Left hindlimb (tissue), 1 donor: ENCODE results near the gene TMEM131L.
"Not testable (repeated sequence)": the region's sequence is repeated elsewhere in the genome, so short reads cannot be mapped to it uniquely, and the experiment has no call there.

ENCODE experiments used
- DNase-seq: peaks from one replicate; pipeline ENCODE4 v3.0.0-alpha.2; 2018

The TMEM131L gene

DNA sequence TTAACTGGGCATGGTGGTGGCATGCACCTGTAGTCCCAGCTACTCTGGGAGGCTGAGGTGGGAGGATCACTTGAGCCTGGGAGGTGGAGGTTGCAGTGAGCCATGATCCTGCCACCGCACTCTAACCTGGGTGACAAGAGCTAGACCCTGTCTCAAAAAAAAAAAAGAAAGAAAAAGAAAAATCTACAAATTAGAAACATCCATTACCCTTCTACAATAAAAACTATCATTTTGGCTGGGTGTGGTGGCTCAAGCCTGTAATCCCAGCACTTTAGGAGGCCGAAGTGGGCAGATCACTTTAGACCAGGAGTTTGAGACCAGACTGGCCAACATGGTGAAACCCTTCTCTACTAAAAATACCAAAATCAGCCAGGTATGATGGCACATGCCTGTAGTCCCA is 43.1 kb downstream of the TMEM131L start:
- not testable (repeated sequence) for DNase-seq

GRCh38 chr4:153509724-153510123 is 43.6 kb downstream of the TMEM131L start:
- DNase-seq = no peak

DNA sequence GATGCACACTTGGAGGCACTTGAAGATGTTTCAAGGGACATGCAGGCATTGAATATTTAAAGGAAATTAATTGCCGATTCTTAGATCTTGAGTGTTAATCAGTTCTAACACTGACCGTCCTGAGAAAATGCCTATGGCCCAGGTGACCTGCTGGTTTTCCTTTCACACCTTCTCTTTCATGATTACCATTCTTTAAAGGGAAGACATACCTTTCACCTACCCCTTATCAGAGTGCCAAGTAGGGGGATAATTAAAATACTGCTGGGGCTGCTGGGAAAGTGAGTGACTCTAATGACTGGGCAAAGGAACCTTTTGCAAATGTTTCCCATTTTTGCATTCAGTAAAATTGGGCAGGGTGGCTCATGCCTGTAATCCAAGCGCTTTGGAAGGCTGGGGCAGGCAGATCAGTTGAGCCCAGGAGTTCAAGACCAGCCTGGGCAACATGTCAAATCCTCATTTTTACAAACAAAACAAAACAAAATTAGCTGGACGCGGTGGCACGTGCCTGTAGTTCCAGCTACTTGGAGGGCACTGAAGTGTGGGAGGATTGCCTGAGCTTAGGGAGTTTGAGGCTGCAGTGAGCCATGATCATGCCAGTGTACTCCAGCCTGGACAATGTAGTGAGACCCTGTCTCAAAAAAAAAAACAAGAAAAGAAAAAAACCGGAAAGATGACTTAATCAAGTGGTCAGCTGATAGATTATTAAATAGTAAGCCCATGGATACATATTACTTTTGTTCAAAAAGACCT is 44.3 kb downstream of the TMEM131L start:
- no peak for DNase-seq

DNA sequence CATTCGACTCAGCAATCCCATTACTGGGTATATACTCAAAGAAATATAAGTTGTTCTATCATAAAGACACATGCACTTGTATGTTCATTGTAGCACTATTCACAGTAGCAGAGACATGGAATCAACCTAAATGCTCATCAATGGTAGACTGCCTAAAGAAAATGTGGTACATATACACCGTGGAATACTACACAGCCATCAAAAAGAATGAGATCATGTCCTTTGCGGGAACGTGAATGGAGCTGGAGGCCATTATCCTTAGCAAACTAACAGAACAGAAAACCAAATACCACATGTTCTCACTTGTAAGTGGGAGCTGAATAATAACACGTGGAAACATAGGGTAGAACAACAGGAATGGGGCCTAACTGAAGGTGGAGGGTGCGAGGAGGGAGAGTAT is 44.9 kb downstream of the TMEM131L start:
- DNase-seq = no peak

- DNase-seq = no peak
Measured at GRCh38 chr4:153512162-153512852, 46.1 kb downstream of the TMEM131L start.

GRCh38 chr4:153512952-153513500 is 46.9 kb downstream of the TMEM131L start:
- DNase-seq = no peak

- DNase-seq = no peak
Measured at GRCh38 chr4:153513596-153513995, 47.4 kb downstream of the TMEM131L start.

DNA sequence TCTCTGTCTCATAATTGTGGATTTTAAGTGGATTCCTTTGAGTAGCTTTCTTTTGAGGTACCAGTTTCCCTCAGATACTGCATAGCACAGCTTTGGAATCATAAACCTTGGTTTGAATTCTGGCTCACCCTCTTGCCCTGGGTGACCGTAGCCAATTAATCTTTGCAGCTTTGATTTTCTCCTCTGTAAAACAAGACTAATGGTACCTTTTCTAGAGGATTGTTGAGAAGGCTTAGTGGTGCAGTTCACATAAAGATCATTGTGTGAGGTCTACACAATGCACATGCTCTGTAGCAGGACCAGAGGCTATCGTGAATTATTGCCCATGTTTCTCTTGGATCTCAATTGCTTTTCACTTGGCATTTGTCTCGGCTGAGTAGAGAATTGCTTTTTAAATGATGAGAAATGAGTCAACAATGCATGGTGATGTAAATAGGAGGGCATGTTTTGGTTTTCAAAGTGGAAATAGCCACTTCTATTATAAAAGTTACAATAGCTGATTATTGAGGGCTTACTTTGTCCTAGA is 47.9 kb downstream of the TMEM131L start:
- DNase-seq = no peak

DNA sequence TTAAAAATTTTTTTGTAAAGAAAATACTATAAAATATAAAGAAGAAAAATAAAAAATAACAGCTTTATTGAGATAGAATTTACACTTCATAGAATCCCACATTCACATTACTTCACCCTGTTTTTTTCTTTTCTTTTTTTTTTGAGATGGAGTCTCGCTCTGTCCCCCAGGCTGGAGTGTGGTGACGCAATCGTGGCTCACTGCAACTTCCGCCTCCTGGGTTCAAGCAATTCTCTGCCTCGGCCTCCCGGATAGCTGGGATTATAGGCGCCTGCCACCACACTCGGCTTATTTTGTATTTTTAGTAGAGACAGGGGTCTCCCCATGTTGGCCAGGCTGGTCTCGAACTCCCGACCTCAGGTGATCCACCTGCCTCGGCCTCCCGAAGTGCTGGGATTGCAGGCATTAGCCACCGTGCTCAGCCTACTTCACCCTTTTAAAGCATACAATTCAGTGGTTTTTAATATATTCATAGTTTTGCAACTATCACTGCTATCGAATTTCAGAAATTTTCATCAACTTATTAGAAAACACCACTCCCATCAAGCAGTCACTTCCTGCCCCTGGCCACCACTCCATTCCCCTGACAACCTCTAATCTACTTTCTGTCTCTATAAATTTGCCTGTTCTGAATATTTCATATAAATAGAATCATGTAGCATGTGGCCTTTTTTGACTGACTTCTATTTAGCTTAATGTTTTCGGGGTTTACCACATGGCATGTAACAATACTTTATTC is 48.7 kb downstream of the TMEM131L start:
- no peak for DNase-seq

DNA sequence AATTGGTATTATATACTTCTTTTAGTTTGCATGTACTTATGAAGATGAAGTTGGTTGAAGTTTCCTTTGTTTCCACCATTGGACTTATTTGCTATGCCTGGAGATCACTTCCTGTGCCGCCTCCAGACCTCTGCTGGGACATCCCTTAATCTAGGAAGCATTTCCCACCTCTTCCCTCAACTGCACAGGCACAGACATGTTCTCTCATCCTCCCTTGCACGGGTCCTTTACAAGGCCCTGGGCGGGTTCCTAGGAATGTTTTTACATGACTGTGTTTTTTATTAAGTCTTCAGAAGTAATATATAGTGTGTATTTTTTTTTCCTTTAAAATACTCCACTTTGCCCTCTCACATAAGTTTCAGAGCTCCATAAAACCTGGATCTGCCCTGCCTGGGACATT is 51.0 kb downstream of the TMEM131L start:
- DNase-seq = no peak

- DNase-seq = no peak
Measured at GRCh38 chr4:153518001-153518400, 51.8 kb downstream of the TMEM131L start.

DNA sequence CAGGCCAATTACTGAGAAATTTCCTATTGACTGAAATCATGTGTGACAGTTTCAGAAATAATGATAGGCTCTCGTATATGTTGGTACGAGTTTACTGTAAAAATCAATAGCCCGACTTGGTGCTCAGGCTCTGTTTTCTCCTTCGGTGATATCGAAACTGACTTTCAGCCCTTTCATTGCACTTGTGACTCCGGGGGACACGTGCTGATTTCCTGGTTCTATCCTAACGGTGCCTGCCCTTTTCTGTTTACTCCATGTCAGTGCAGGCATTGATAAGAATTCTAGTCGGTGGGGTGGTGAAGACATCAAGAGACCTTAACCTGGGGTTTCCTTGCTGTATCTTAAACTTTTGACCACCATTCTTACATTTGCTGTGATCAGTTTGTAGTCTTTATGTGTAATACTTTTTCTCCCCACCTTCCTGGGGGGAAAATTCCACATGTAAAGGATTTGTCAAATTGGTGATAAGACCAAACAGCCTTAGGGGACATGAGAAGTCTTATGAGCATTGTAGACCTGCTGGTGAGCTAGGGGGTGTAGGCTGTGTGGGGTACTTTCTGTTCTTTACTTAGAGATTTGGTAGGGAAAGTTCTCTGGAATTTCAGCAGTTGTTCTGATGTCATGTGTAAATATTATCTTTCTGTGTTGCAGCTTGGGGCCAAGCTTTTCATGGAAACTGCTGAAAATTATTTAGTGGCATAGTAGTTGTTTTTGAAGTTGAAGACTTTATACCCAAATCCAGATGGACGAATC is 52.7 kb downstream of the TMEM131L start:
- no peak for DNase-seq

- DNase-seq = no peak
Measured at GRCh38 chr4:153519687-153520086, 53.5 kb downstream of the TMEM131L start.

GRCh38 chr4:153520227-153520626 is 54.1 kb downstream of the TMEM131L start:
- DNase-seq = no peak

- DNase-seq = no peak
Measured at GRCh38 chr4:153520801-153521329, 54.7 kb downstream of the TMEM131L start.

- no peak for DNase-seq
Measured at GRCh38 chr4:153521478-153521877, 55.3 kb downstream of the TMEM131L start.

- no peak for DNase-seq
Measured at GRCh38 chr4:153521999-153522801, 56.0 kb downstream of the TMEM131L start.

GRCh38 chr4:153522802-153523094 is 56.6 kb downstream of the TMEM131L start:
- no peak for DNase-seq

DNA sequence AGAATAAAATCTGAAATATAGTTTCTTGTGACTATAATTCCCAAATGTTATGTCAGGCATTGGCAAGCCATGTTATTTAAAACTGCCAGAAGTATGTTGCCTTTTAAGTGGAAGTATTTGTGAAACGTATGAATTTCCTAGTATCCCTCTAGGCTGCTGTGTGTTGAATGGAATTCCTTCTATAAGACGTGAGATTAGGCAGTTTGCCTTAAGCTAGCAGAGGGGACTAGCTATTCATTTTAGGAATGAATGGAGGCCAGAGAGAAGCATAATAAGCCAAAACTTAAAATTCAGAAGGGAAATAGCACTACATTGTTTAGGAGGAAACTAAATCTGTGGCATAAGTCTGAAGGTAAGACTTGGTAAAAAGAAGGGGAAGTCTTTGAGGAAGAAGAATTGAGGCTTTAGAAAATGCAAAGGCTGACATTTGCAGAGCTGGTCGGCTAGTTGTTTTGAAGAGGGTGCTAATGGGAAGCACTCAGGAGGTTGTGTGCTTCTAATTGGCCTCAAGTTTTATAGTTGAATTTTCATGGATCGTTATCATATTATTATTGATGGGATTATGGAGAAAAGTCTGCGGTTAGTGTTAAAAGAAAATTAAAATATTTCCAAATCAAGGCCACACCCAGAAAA is 57.1 kb downstream of the TMEM131L start:
- DNase-seq = no peak

DNA sequence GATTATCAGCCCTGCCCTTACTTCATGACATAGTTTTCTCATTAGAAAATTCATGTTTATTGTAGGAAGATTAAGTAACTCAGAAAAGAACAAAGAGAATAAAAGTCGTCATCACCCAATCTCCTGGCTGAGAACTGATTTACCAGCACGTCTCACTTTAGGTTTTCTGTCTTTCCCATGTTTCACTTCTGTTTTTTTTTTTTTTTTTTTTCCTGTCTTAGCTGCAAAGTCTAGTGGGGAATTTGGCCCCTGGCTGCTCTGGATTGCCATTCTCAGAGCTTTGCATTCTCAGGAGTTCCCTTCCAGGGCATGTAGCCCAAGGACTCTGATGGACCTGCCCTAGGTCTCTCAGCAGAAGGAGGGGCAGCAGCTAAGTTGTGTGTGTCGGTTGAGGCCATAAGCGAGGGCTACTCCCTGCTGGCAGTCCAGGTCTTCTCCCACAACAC is 57.8 kb downstream of the TMEM131L start:
- no peak for DNase-seq

DNA sequence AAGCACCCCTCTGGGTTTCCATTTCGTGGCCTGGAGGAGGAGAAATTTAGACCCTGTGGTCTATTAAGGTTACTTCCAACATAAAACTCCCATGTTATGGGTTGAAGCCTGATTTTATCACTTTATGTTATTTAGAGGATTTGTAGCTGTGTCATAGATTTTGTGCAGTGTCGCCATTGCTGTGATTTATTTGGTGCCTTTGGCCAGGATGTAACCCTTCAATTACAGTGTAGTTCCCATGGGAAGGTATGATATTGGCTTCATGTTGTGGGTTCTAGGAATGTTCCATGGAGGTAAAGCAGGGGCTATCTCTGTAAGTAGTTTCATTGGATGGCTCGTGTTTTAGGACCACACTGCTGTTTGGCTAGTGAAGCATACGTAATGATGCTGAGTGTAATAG is 58.5 kb downstream of the TMEM131L start:
- DNase-seq = no peak
